HCT116 (cell line): Measurements from ENCODE around the gene GUCY2D.

ENCODE experiments used
- CTCF ChIP-seq, 3 experiments: fragments of 200-600 bp in 1 of 3; sonication (generic) in 1 of 3; IDR thresholded peaks in 2 of 3; conservative IDR thresholded peaks in 1 of 3; 2 replicates each; pipeline ENCODE4 v1.5.1; 2012 to 2017; ENCODE audit warnings: low read depth in 2 of 3, low read length in 2 of 3, antibody characterized with exemption in 1 of 3, borderline replicate concordance in 1 of 3, control low read depth in 1 of 3, mild to moderate bottlenecking in 1 of 3, mixed read lengths in 1 of 3, mixed run types in 1 of 3, moderate library complexity in 1 of 3; ENCODE audit not compliant: insufficient read depth in 1 of 3
- EGR1 ChIP-seq: IDR thresholded peaks from 2 replicates; pipeline ENCODE4 v1.6.1; 2012; ENCODE audit warnings: low read depth
- EZH2 ChIP-seq: fragments of 200-600 bp; sonication (generic); IDR thresholded peaks from 2 replicates; pipeline ENCODE4 v1.6.1; 2017; ENCODE audit warnings: antibody characterized with exemption, mixed run types
- EZH2phosphoT487 ChIP-seq: fragments of 200-600 bp; IDR thresholded peaks from 2 replicates; pipeline ENCODE4 v1.6.1; 2018; ENCODE audit warnings: antibody characterized with exemption, borderline replicate concordance
- MAX ChIP-seq: IDR thresholded peaks from 2 replicates; pipeline ENCODE4 v1.6.1; 2012
- POLR2A ChIP-seq: IDR thresholded peaks from 2 replicates; pipeline ENCODE4 v1.7.0; 2011; ENCODE audit warnings: borderline replicate concordance; ENCODE audit not compliant: insufficient read depth, insufficient read length; ENCODE audit errors: extremely low read depth
- POLR2AphosphoS5 ChIP-seq: IDR thresholded peaks from 2 replicates; pipeline ENCODE4 v1.6.1; 2011; ENCODE audit warnings: mild to moderate bottlenecking, low read depth, low read length, moderate library complexity
- RAD21 ChIP-seq: IDR thresholded peaks from 2 replicates; pipeline ENCODE4 v1.6.1; 2012; ENCODE audit warnings: low read depth, mild to moderate bottlenecking
- SIN3A ChIP-seq: IDR thresholded peaks from 2 replicates; pipeline ENCODE4 v1.6.1; 2012; ENCODE audit warnings: low read depth
- SP1 ChIP-seq: IDR thresholded peaks from 2 replicates; pipeline ENCODE4 v1.6.1; 2012; ENCODE audit warnings: low read depth
- YY1 ChIP-seq: IDR thresholded peaks from 2 replicates; pipeline ENCODE4 v1.6.1; 2011; ENCODE audit warnings: low read length, low read depth, moderate library complexity, mild to moderate bottlenecking; ENCODE audit not compliant: insufficient replicate concordance; ENCODE audit errors: extremely low read depth
- ZNF274 ChIP-seq: fragments of 200-500 bp; sonication (Bioruptor generic); IDR thresholded peaks from 2 replicates; pipeline ENCODE4 v1.6.1; 2014; ENCODE audit warnings: mild to moderate bottlenecking, low read depth, low read length, inconsistent platforms

GRCh38 chr17:7982666-7983065 lies 19.7 kb upstream of the GUCY2D start:
- TF ChIP-seq EZH2 (no peak), CTCF (IDR thresholded peaks at IDR 0.05 in 2 of 3, conservative IDR thresholded peaks at IDR 0.05 in 1 of 3; ENCODE audit: borderline replicate concordance in 1 of 3, insufficient read depth in 1 of 3, low read depth in 2 of 3, low read length in 2 of 3) (peak in 1 of 3 experiments; percentile 33; a peak in 1 of 6 replicates), EZH2phosphoT487 (no peak), MAX (no peak), POLR2A (no peak), ZNF274 (no peak), YY1 (no peak), SP1 (no peak), EGR1 (no peak), POLR2AphosphoS5 (no peak), RAD21 (peak; percentile 59), SIN3A (no peak)
